GM23338 (cell line): ENCODE results near the gene CD226.

Source experiments
- CREB1 ChIP-seq: fragments of 250-450 bp; sonication (Bioruptor Pico); IDR thresholded peaks from 2 replicates; pipeline ENCODE4 v1.5.0; 2020; ENCODE audit warnings: low read depth, mild to moderate bottlenecking, moderate library complexity
- CTCF ChIP-seq, 2 experiments: fragments of 200-600 bp in 1 of 2; sonication (generic) in 1 of 2; conservative IDR thresholded peaks; 2 replicates each; pipeline versions ENCODE4 v1.5.1 to v1.6.1; 2016 to 2017; ENCODE audit warnings: antibody characterized with exemption in 2 of 2, low read depth in 2 of 2, mild to moderate bottlenecking in 2 of 2, moderate library complexity in 1 of 2
- ETS1 ChIP-seq: IDR thresholded peaks from 2 replicates; pipeline ENCODE4 v1.6.1; 2016; ENCODE audit warnings: antibody characterized with exemption
- EZH2 ChIP-seq: fragments of 200-600 bp; sonication (generic); IDR thresholded peaks from one replicate; pipeline ENCODE4 v1.8.0; 2017; ENCODE audit warnings: antibody characterized with exemption, mild to moderate bottlenecking, low read depth; ENCODE audit not compliant: unreplicated experiment
- EZH2phosphoT487 ChIP-seq: fragments of 200-600 bp; sonication (generic); IDR thresholded peaks from one replicate; pipeline ENCODE4 v1.8.1; 2018; ENCODE audit warnings: antibody characterized with exemption; ENCODE audit not compliant: unreplicated experiment
- JUNB ChIP-seq: IDR thresholded peaks from one replicate; pipeline ENCODE4 v1.6.1; 2016; ENCODE audit warnings: antibody characterized with exemption; ENCODE audit not compliant: unreplicated experiment
- NANOG ChIP-seq: IDR thresholded peaks from 2 replicates; pipeline ENCODE4 v1.6.1; 2016; ENCODE audit warnings: antibody characterized with exemption, borderline replicate concordance
- POLR2AphosphoS5 ChIP-seq: IDR thresholded peaks from 2 replicates; pipeline ENCODE4 v1.6.1; 2016; ENCODE audit warnings: antibody characterized with exemption, low read depth
- REST ChIP-seq: IDR thresholded peaks from one replicate; pipeline ENCODE4 v1.6.1; 2018; ENCODE audit warnings: antibody characterized with exemption; ENCODE audit not compliant: unreplicated experiment
- STAT1 ChIP-seq: IDR thresholded peaks from one replicate; pipeline ENCODE4 v1.6.1; 2016; ENCODE audit warnings: antibody characterized with exemption; ENCODE audit not compliant: unreplicated experiment
- ZNF114 ChIP-seq: fragments of 250-450 bp; sonication (Bioruptor Pico); IDR thresholded peaks from 2 replicates; pipeline ENCODE4 v1.5.0; 2020; ENCODE audit warnings: mild to moderate bottlenecking, moderate library complexity
- ZNF331 ChIP-seq: fragments of 250-450 bp; sonication (Bioruptor Pico); IDR thresholded peaks from 2 replicates; pipeline ENCODE4 v1.5.0; 2020; ENCODE audit warnings: low read depth, mild to moderate bottlenecking, moderate library complexity
- ZNF462 ChIP-seq: fragments of 250-450 bp; sonication (Bioruptor Pico); IDR thresholded peaks from 2 replicates; pipeline ENCODE4 v1.5.0; 2020; ENCODE audit warnings: mild to moderate bottlenecking, moderate library complexity

GRCh38 chr18:69957747-69958146 is 10.1 kb upstream of the CD226 start:
- no peak for TF ChIP-seq REST
- TF ChIP-seq CTCF (conservative IDR thresholded peaks at IDR 0.05; ENCODE audit: low read depth in 2 of 2), result no peak
- no peak for TF ChIP-seq EZH2
- no peak for TF ChIP-seq POLR2AphosphoS5
- no peak for TF ChIP-seq EZH2phosphoT487
- TF ChIP-seq ETS1, result no peak
- no peak for TF ChIP-seq CREB1 (CRISPR knock-in tag)
- no peak for TF ChIP-seq ZNF331 (CRISPR knock-in tag)
- no peak for TF ChIP-seq JUNB
- no peak for TF ChIP-seq NANOG
- TF ChIP-seq ZNF462 (CRISPR knock-in tag), result no peak
- TF ChIP-seq ZNF114 (CRISPR knock-in tag), result no peak
- TF ChIP-seq STAT1, result no peak
